ENCODE measurements around the gene SLC37A3.

SLC37A3 gene

DNA sequence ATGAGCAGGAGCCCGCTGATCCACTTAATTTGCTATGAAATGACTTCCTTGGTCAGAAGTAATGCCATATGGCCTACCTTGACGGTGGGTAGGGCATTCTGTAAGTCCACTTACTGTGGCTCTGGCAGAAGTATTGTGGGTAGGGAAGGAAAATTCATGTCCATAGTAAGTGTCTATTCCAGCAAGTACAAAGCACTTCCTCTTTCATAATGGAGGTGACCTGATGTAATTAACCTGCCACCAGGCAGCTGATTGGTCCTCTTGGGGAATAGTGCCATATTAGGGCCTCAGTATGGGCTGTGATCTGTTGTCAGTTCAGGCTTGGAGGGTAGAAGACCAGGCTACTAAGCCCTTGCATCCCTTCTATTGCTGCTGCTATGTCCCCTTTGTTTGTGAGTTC lies 103.9 kb downstream of the SLC37A3 start:
- Histone ChIP-seq H3K4me3 (replicated peaks; ENCODE audit: low read depth, low read length) (no peak overlapping the region), H3K36me3 (ENCODE audit: control insufficient read depth, insufficient read depth, low read length) (no peaks in the 10 kb centered on the region), H3K27me3 (replicated peaks; ENCODE audit: control insufficient read depth, insufficient read depth, low read length) (no peaks in the 10 kb centered on the region)
- TF ChIP-seq, protein P1, sequence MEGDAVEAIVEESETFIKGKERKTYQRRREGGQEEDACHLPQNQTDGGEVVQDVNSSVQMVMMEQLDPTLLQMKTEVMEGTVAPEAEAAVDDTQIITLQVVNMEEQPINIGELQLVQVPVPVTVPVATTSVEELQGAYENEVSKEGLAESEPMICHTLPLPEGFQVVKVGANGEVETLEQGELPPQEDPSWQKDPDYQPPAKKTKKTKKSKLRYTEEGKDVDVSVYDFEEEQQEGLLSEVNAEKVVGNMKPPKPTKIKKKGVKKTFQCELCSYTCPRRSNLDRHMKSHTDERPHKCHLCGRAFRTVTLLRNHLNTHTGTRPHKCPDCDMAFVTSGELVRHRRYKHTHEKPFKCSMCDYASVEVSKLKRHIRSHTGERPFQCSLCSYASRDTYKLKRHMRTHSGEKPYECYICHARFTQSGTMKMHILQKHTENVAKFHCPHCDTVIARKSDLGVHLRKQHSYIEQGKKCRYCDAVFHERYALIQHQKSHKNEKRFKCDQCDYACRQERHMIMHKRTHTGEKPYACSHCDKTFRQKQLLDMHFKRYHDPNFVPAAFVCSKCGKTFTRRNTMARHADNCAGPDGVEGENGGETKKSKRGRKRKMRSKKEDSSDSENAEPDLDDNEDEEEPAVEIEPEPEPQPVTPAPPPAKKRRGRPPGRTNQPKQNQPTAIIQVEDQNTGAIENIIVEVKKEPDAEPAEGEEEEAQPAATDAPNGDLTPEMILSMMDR (IDR thresholded peaks at IDR 0.05; ENCODE audit: insufficient read depth, low read length, poor library complexity, severe bottlenecking), result no peak
- no peak for DNase-seq (ENCODE audit: extremely low read depth, insufficient read length)

DNA sequence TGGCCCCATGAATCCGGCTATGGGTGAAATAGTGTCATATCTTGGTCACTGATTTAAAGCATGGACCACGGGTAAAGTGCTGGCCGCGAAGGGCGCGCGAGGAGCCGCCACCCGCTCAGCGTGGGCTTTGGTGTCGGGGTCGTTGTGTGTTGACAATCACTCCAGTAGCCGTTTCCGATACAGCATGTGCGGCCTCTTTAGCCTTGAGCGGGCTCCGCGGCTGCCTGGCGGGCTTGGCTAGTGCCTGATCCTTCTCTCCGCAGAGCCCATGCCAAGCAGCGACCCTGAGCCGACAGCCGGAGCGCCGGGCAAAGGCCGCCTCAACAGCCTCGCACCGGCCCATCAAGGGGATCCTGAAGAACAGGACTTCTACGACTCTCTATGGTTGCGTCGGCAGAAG lies 105.9 kb downstream of the SLC37A3 start:
- Histone ChIP-seq H3K36me3 (ENCODE audit: control insufficient read depth, insufficient read depth, low read length) (no peaks in the 10 kb centered on the region), H3K4me3 (replicated peaks; ENCODE audit: low read depth, low read length) (no peak overlapping the region), H3K27me3 (replicated peaks; ENCODE audit: control insufficient read depth, insufficient read depth, low read length) (no peaks in the 10 kb centered on the region)
- TF ChIP-seq, protein P1 (IDR thresholded peaks at IDR 0.05; ENCODE audit: insufficient read depth, low read length, poor library complexity, severe bottlenecking), result no peak
- no peak for DNase-seq (ENCODE audit: extremely low read depth, insufficient read length)

DNA sequence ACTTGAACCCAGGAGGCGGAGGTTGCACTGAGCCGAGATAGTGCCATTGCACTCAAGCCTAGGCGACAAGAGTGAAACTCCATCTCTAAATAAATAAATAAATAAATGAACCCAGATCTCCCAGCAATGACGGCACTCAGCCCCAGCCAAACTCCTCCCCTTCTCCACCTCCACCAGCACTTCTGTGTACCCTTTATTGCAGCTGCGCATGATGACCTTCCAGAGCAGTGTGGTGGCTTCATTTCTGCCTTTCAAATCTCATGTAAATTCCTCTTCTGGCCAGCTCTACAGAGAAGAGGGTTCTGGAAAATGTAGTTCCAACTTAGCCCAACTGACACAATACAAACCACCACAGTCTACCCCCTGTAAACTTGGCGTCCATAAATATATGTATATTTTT lies 108.5 kb downstream of the SLC37A3 start:
- Histone ChIP-seq H3K36me3 (ENCODE audit: control insufficient read depth, insufficient read depth, low read length) (no peaks in the 10 kb centered on the region), H3K4me3 (replicated peaks; ENCODE audit: low read depth, low read length) (no peak overlapping the region), H3K27me3 (replicated peaks; ENCODE audit: control insufficient read depth, insufficient read depth, low read length) (no peaks in the 10 kb centered on the region)
- no peak for DNase-seq (ENCODE audit: extremely low read depth, insufficient read length)
- TF ChIP-seq, protein P1 (IDR thresholded peaks at IDR 0.05; ENCODE audit: insufficient read depth, low read length, poor library complexity, severe bottlenecking), result no peak

DNA sequence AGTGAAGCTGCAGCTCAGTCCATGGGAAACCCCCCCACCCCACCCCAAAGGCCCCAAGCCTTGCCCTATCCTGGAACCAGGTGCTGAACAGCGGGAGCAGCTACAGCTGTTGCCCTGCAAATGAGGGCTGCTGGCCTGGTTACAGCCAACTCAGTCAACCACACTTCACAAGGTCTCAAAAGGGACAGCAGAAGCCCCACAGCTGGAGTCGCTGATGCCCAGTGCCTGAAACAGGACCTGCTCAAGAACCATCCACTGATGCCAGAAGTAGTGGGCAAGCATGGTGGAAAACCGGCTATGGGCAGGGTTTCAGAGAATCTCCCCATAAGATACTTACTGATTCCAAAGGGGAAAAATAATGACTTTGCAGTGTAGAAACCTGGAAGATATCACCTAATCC lies 110.3 kb downstream of the SLC37A3 start:
- H3K4me3 ChIP-seq (replicated peaks; ENCODE audit: low read depth, low read length), result no peak overlapping the region
- H3K27me3 ChIP-seq (replicated peaks; ENCODE audit: control insufficient read depth, insufficient read depth, low read length), result peaks cover 3% of the 10 kb centered on the region
- no peak for DNase-seq (ENCODE audit: extremely low read depth, insufficient read length)
- TF ChIP-seq, protein P1 (IDR thresholded peaks at IDR 0.05; ENCODE audit: insufficient read depth, low read length, poor library complexity, severe bottlenecking), result no peak
- no peaks in the 10 kb centered on the region for H3K36me3 ChIP-seq (ENCODE audit: control insufficient read depth, insufficient read depth, low read length)

DNA sequence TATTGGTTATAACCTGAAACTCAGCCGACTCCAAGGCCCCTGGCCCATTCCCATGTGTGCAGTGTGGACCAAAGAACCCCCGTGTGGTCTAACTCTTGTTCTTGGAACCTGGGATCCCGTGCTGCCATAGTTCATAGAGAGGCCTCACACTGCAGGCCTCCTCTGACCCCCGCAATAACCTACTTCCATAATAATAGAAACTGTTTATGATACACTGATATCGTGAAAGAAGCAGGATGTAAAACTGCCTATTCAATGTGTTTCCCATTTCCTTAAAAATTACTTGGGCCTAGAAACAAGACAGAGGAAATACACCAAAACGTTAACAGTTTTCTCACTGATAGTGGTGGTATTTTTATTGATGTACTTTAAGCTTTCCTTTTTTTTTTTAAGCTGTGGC lies 112.4 kb downstream of the SLC37A3 start:
- no peak overlapping the region for H3K4me3 ChIP-seq (replicated peaks; ENCODE audit: low read depth, low read length)
- TF ChIP-seq, protein P1 (IDR thresholded peaks at IDR 0.05; ENCODE audit: insufficient read depth, low read length, poor library complexity, severe bottlenecking), result no peak

DNA sequence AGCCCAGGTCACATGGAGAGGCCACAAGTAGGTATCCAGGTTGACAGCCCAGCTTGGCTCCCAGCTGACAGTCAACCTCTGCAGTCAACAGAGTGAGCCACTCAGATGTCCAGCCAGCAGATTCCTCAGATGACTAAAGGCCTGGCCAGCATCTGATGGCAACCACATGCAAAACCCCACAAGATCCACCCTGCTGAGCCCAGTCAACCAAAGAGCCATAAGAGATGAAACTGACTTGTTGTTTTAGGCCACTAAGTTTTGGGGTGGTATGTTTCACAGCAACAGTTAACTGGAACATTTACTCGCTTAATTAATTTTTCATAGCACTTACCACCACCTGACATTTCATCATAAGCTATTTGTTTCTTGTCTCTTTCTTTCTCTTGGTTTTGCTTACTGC lies 114.3 kb downstream of the SLC37A3 start:
- Histone ChIP-seq H3K4me3 (replicated peaks; ENCODE audit: low read depth, low read length) (no peak overlapping the region), H3K36me3 (ENCODE audit: control insufficient read depth, insufficient read depth, low read length) (no peaks in the 10 kb centered on the region), H3K27me3 (replicated peaks; ENCODE audit: control insufficient read depth, insufficient read depth, low read length) (peaks cover 3% of the 10 kb centered on the region)
- DNase-seq (ENCODE audit: extremely low read depth, insufficient read length), result no peak
- TF ChIP-seq, protein P1 (IDR thresholded peaks at IDR 0.05; ENCODE audit: insufficient read depth, low read length, poor library complexity, severe bottlenecking), result no peak

More for the DNA sequence above, 112.4 kb downstream of the SLC37A3 start:
- H3K36me3 ChIP-seq (ENCODE audit: control insufficient read depth, insufficient read depth, low read length), result no peaks in the 10 kb centered on the region
- no peak for DNase-seq (ENCODE audit: extremely low read depth, insufficient read length)
- peaks cover 3% of the 10 kb centered on the region for H3K27me3 ChIP-seq (replicated peaks; ENCODE audit: control insufficient read depth, insufficient read depth, low read length)

Measured in GM06990 (cell line).